ENCODE results near the gene RGL3.

- TF ChIP-seq EZH2 (IDR thresholded peaks at IDR 0.05; ENCODE audit: insufficient read depth, poor library complexity, severe bottlenecking) (no peak), EZH2phosphoT487 (IDR thresholded peaks at IDR 0.05; ENCODE audit: insufficient read depth, low read depth) (no peak)
These were observed 16.8 kb upstream of the RGL3 start for GRCh38 chr19:11435833-11436313.
